IMR-90 (cell line): ENCODE results near the gene AMPD2. TPM values are rescaled to one million over a fixed set of nuclear protein-coding genes. Genes with fewer than 3 reads are reported as not detected.
A peak's percentile ranks its signal among the peaks of the same experiment; 100 is the strongest.

Experiments
- ATAC-seq: fragments of 200-7000 bp; cut with Tn5 transposase; 2 replicates; pipeline ENCODE4 v1.9.1; 2020; ENCODE audit warnings: low read depth, mild to moderate bottlenecking, moderate library complexity
- BruUV-seq: library from RNA; stranded (reverse); fragments of 400-500 nt; replicated peaks from 2 replicates; lab custom pipeline; 2021; lab: Mats Ljungman, UMichigan
- CTCF ChIA-PET: fragments of 300-600 bp; formaldehyde crosslinking; extraction: SDS; loops from one replicate; lab custom pipeline; 2021; ENCODE audit warnings: antibody characterized with exemption; lab: Yijun Ruan, JAX
- POLR2A ChIA-PET: fragments of 300-600 bp; sonication (Branson Sonifier 250); formaldehyde crosslinking; loops from one replicate; lab custom pipeline; 2022; ENCODE audit warnings: antibody characterized with exemption; ENCODE audit not compliant: unreplicated experiment; lab: Charles Lee
- DNase-seq: peaks from one replicate; pipeline ENCODE4 v3.0.0; 2013
- H2AFZ ChIP-seq: replicated peaks from 2 replicates; pipeline ENCODE3; 2013; ENCODE audit warnings: low read length, mild to moderate bottlenecking; ENCODE audit not compliant: poor library complexity
- H2AK5ac ChIP-seq: 2 replicates; pipeline ENCODE4 v1.6.1; 2013; ENCODE audit warnings: low read depth, low read length, inconsistent platforms
- H2AK9ac ChIP-seq: replicated peaks from 2 replicates; pipeline ENCODE3; 2013; ENCODE audit warnings: mild to moderate bottlenecking, low read depth, low read length, moderate library complexity; ENCODE audit not compliant: poor library complexity
- H2BK120ac ChIP-seq: 2 replicates; pipeline ENCODE4 v1.6.1; 2013; ENCODE audit warnings: low read depth, low read length, inconsistent platforms
- H2BK15ac ChIP-seq: 3 replicates; pipeline ENCODE4 v1.6.1; 2013; ENCODE audit warnings: low read depth, low read length, inconsistent platforms
- H2BK20ac ChIP-seq: 2 replicates; pipeline ENCODE4 v1.6.1; 2013; ENCODE audit warnings: low read depth, mild to moderate bottlenecking, inconsistent platforms, low read length, moderate library complexity
- H2BK5ac ChIP-seq: 2 replicates; pipeline ENCODE4 v1.6.1; 2013; ENCODE audit warnings: mild to moderate bottlenecking, low read depth, low read length, inconsistent platforms; ENCODE audit not compliant: poor library complexity, severe bottlenecking
- H3K14ac ChIP-seq: replicated peaks from 2 replicates; pipeline ENCODE4 v1.6.1; 2013; ENCODE audit warnings: low read depth, low read length, inconsistent platforms
- H3K18ac ChIP-seq: 2 replicates; pipeline ENCODE4 v1.6.1; 2013; ENCODE audit warnings: low read depth, low read length, control low read depth
- H3K23ac ChIP-seq: 2 replicates; pipeline ENCODE4 v1.6.1; 2013; ENCODE audit warnings: low read depth, low read length, inconsistent platforms
- H3K27ac ChIP-seq: 2 replicates; pipeline ENCODE4 v1.5.1; 2013; ENCODE audit warnings: mild to moderate bottlenecking, control low read depth, low read length; ENCODE audit not compliant: insufficient read depth
- H3K27me3 ChIP-seq: 2 replicates; pipeline ENCODE4 v1.6.1; 2013; ENCODE audit warnings: low read length; ENCODE audit not compliant: control insufficient read depth, insufficient read depth
- H3K36me3 ChIP-seq: 2 replicates; pipeline ENCODE4 v1.6.1; 2013; ENCODE audit warnings: low read length, mixed read lengths; ENCODE audit not compliant: control insufficient read depth, insufficient read depth
- H3K4ac ChIP-seq: 2 replicates; pipeline ENCODE4 v1.6.1; 2013; ENCODE audit warnings: low read depth, low read length, inconsistent platforms
- H3K4me1 ChIP-seq: 2 replicates; pipeline ENCODE4 v1.6.1; 2013; ENCODE audit warnings: low read length, mixed read lengths; ENCODE audit not compliant: control insufficient read depth, insufficient read depth
- H3K4me2 ChIP-seq: 2 replicates; pipeline ENCODE4 v1.6.1; 2013; ENCODE audit warnings: low read depth, mild to moderate bottlenecking, control low read depth, low read length, moderate library complexity
- H3K4me3 ChIP-seq: 2 replicates; pipeline ENCODE4 v1.5.1; 2013; ENCODE audit warnings: low read depth, mild to moderate bottlenecking, control low read depth, low read length, moderate library complexity; ENCODE audit not compliant: insufficient read depth
- H3K56ac ChIP-seq: 2 replicates; pipeline ENCODE4 v1.6.1; 2013; ENCODE audit warnings: low read length, inconsistent platforms; ENCODE audit not compliant: insufficient read depth; ENCODE audit errors: extremely low read depth
- H3K79me1 ChIP-seq, 2 experiments: 2 replicates each; pipeline ENCODE4 v1.6.1; 2013; ENCODE audit warnings: low read length in 2 of 2, inconsistent platforms in 1 of 2, low read depth in 1 of 2
- H3K9ac ChIP-seq: 2 replicates; pipeline ENCODE4 v1.6.1; 2013; ENCODE audit warnings: low read depth, low read length, control low read depth
- H3K9me1 ChIP-seq: 2 replicates; pipeline ENCODE4 v1.6.1; 2013; ENCODE audit warnings: low read length, inconsistent platforms; ENCODE audit not compliant: insufficient read depth
- H3K9me3 ChIP-seq: 2 replicates; pipeline ENCODE4 v1.6.1; 2013; ENCODE audit warnings: low read length; ENCODE audit not compliant: control insufficient read depth, insufficient read depth
- H4K20me1 ChIP-seq: 2 replicates; pipeline ENCODE4 v1.6.1; 2013; ENCODE audit warnings: low read length, inconsistent platforms; ENCODE audit not compliant: insufficient read depth
- H4K5ac ChIP-seq: 2 replicates; pipeline ENCODE4 v1.6.1; 2013; ENCODE audit warnings: mild to moderate bottlenecking, low read depth, low read length, control low read depth
- H4K8ac ChIP-seq, 2 experiments: 2 replicates each; pipeline ENCODE4 v1.6.1; 2013; ENCODE audit warnings: low read depth in 2 of 2, low read length in 2 of 2, control low read depth in 1 of 2, inconsistent platforms in 1 of 2
- H4K91ac ChIP-seq: 2 replicates; pipeline ENCODE4 v1.6.1; 2013; ENCODE audit warnings: low read depth, low read length, inconsistent platforms; ENCODE audit not compliant: insufficient read depth
- BHLHE40 ChIP-seq: fragments of 150-350 bp; IDR thresholded peaks from 2 replicates; pipeline ENCODE4 v1.6.1; 2016; ENCODE audit warnings: mild to moderate bottlenecking, low read depth, low read length
- CEBPB ChIP-seq: IDR thresholded peaks from 2 replicates; pipeline ENCODE4 v1.6.1; 2012; ENCODE audit warnings: low read depth, low read length, improper control_type of control experiment
- CHD1 ChIP-seq: IDR thresholded peaks from 2 replicates; pipeline ENCODE4 v1.6.1; 2012; ENCODE audit warnings: low read depth, low read length, improper control_type of control experiment
- FOS ChIP-seq: fragments of 150-350 bp; IDR thresholded peaks from 2 replicates; pipeline ENCODE4 v1.6.1; 2016; ENCODE audit warnings: low read depth, low read length
- MAFK ChIP-seq: IDR thresholded peaks from 2 replicates; pipeline ENCODE4 v1.6.1; 2012; ENCODE audit warnings: low read depth, low read length, improper control_type of control experiment
- MAZ ChIP-seq: IDR thresholded peaks from 2 replicates; pipeline ENCODE4 v1.6.1; 2012; ENCODE audit warnings: low read depth, mild to moderate bottlenecking, low read length, improper control_type of control experiment, moderate library complexity, borderline replicate concordance
- NFE2L2 ChIP-seq: fragments of 150-350 bp; IDR thresholded peaks from 2 replicates; pipeline ENCODE4 v1.6.1; 2016; ENCODE audit warnings: low read depth, mild to moderate bottlenecking, low read length
- RAD21 ChIP-seq: IDR thresholded peaks from 2 replicates; pipeline ENCODE4 v1.6.1; 2012; ENCODE audit warnings: low read length, improper control_type of control experiment
- RCOR1 ChIP-seq: IDR thresholded peaks from 2 replicates; pipeline ENCODE4 v1.6.1; 2012; ENCODE audit warnings: mild to moderate bottlenecking, low read length, improper control_type of control experiment; ENCODE audit not compliant: insufficient replicate concordance
- RFX5 ChIP-seq: IDR thresholded peaks from 2 replicates; pipeline ENCODE4 v1.8.0; 2012; ENCODE audit warnings: low read depth, mild to moderate bottlenecking, low read length, moderate library complexity
- SMC3 ChIP-seq: fragments of 150-350 bp; IDR thresholded peaks from 2 replicates; pipeline ENCODE4 v1.6.1; 2016; ENCODE audit warnings: low read depth, mild to moderate bottlenecking, antibody characterized with exemption, low read length, moderate library complexity
- WGBS, 2 experiments: methylation state at CpG; one replicate each; pipeline versions ENCODE4 v1.1.5 to v1.1.7; 2013; ENCODE audit warnings: missing lambda C conversion rate in 2 of 2; ENCODE audit not compliant: insufficient read length in 1 of 2; ENCODE audit errors: extremely low coverage in 2 of 2; 5-methylcytosine and 5-hydroxymethylcytosine counted together
- dilution Hi-C: fragments of 300-500 bp; cut with HindIII; formaldehyde crosslinking; loops from one replicate; pipeline ENCODE4 v1.14.3; 2018; ENCODE audit warnings: low sequenced_read_pairs; ENCODE audit not compliant: unreplicated experiment
- in situ Hi-C: fragments of 300-500 bp; cut with MboI; formaldehyde crosslinking; loops from 3 replicates; pipeline ENCODE4 v1.14.3; 2019; ENCODE audit warnings: low sequenced_read_pairs, inconsistent platforms, mixed read lengths
- intact Hi-C: fragments of 100-400 bp; cut with micrococcal nuclease; formaldehyde crosslinking; loops from 2 replicates; pipeline ENCODE4 v1.10.0; 2022
- polyA plus RNA-seq, 3 experiments: library from polyadenylated mRNA; depleted of rRNA; stranded (reverse); fragments of >200 nt; gene quantifications; 2 replicates each; pipeline ENCODE4 v1.2.3, GENCODE V29; 2012; ENCODE audit warnings: low replicate concordance in 1 of 3
- total RNA-seq: library from RNA; depleted of rRNA; stranded (reverse); fragments of >200 nt; gene quantifications from 2 replicates; pipeline ENCODE4 v1.2.3, GENCODE V29; 2012
- TF ChIP-seq, protein P1 (sequence below): fragments of 150-350 bp; IDR thresholded peaks from 2 replicates; pipeline ENCODE4 v1.6.1; 2017; ENCODE audit warnings: mild to moderate bottlenecking, antibody characterized with exemption, low read length, low read depth
- TF ChIP-seq, protein P2 (sequence below): conservative IDR thresholded peaks from 2 replicates; pipeline ENCODE4 v1.5.1; 2012; ENCODE audit warnings: mild to moderate bottlenecking, low read depth, low read length, improper control_type of control experiment
- TF ChIP-seq, protein P3 (sequence below): fragments of 150-350 bp; IDR thresholded peaks from 2 replicates; pipeline ENCODE4 v1.6.1; 2016; ENCODE audit warnings: low read depth, mild to moderate bottlenecking, low read length, moderate library complexity, borderline replicate concordance

Gene AMPD2
- total and polyA plus RNA-seq, 2 of the 4 experiments (the other 2 are of a cell fraction), result 61.5 to 103 TPM

DNA sequence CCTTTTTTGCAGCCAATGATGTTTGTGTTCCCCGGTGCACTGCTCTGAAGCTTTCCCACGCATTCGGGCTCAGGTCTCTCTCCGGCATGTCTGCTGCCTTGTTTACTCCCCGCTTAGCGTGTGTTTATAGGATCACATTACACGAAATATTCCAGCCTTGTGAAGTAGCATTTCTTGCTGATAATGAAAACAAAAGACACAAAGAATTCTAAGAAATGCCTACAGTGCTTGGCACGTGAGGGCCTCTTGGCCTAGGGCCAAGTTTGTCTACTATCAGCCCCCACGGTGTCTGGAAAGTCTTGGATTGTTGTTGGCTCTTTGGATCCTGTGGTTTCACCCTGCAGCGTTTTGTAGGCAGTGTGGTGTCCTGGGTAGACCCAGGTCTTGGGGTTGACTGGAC lies 25.0 kb downstream of the AMPD2 start:
- WGBS, 2 experiments, result no CpG with 5 or more reads among the region's 10 CpGs
- Histone ChIP-seq H4K5ac (no peak overlapping the region), H3K14ac (0 out of 2 replicates have a peak overlapping the region, but pooled peaks have one; percentile 35), H2BK120ac (peak overlapping the region; percentile 48; the same call in 1 of the 2 replicates), H3K4me2 (peak overlapping the region; percentile 38), H4K91ac (peak overlapping the region; percentile 57; the same call in 1 of the 2 replicates), H4K8ac (peak overlapping the region in 1 of 2 experiments; percentile 32; a peak in 1 of 4 replicates), H3K9me3 (no peaks in the 10 kb centered on the region; the same call in 1 of the 2 replicates), H3K4ac (peak overlapping the region; percentile 65; the same call in 1 of the 2 replicates), H3K79me1 (no peaks in the 10 kb centered on the region), H2BK20ac (peak overlapping the region; percentile 70; the same call in 1 of the 2 replicates), H2AK9ac (no peak overlapping the region), H3K23ac (peak overlapping the region; percentile 60; the same call in 1 of the 2 replicates), H3K9me1 (peaks cover 4% of the 10 kb centered on the region), H3K27me3 (no peaks in the 10 kb centered on the region), H3K9ac (no peak overlapping the region), H3K27ac (peak overlapping the region; percentile 19; the same call in 1 of the 2 replicates), H2BK5ac (no peak overlapping the region), H2AK5ac (peak overlapping the region; percentile 35; the same call in 1 of the 2 replicates), H3K4me3 (no peak overlapping the region), H2BK15ac (no peak overlapping the region), H3K4me1 (peaks cover 11% of the 10 kb centered on the region), H2AFZ (peak overlapping the region; percentile 35), H4K20me1 (no peaks in the 10 kb centered on the region), H3K56ac (no peak overlapping the region), H3K36me3 (no peaks in the 10 kb centered on the region), H3K18ac (peak overlapping the region; percentile 2; the same call in 1 of the 2 replicates)
- POLR2A ChIA-PET, result no interaction called here
- DNase-seq (peak; percentile 81), ATAC-seq (peak; percentile 50)
- dilution Hi-C loops, result no loop called here
- intact Hi-C loops, result loop anchor here (2.0 kb wide), 1 partner anchor 340 kb away; the partner anchor contains the start of gene AHCYL1
- in situ Hi-C loops, result loop anchor here (5.0 to 10.0 kb wide), 3 partner anchors 128 to 338 kb away; partner anchors contain the start of genes AHCYL1 and CSF1
- CTCF ChIA-PET, result interaction anchor here (0.6 to 1.7 kb wide), 5 partner anchors 128 to 389 kb away, joined by 3 to 10 read pairs (median 5); partner anchors contain the start of gene AHCYL1
- BruUV-seq, result no TSS peak
- TF ChIP-seq, protein P1, sequence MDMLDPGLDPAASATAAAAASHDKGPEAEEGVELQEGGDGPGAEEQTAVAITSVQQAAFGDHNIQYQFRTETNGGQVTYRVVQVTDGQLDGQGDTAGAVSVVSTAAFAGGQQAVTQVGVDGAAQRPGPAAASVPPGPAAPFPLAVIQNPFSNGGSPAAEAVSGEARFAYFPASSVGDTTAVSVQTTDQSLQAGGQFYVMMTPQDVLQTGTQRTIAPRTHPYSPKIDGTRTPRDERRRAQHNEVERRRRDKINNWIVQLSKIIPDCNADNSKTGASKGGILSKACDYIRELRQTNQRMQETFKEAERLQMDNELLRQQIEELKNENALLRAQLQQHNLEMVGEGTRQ, result peak; percentile 85
- TF ChIP-seq CHD1, result no peak
- TF ChIP-seq RAD21, result no peak
- no peak for TF ChIP-seq CEBPB
- TF ChIP-seq RFX5, result no peak
- TF ChIP-seq MAZ, result no peak
- TF ChIP-seq, protein P2, sequence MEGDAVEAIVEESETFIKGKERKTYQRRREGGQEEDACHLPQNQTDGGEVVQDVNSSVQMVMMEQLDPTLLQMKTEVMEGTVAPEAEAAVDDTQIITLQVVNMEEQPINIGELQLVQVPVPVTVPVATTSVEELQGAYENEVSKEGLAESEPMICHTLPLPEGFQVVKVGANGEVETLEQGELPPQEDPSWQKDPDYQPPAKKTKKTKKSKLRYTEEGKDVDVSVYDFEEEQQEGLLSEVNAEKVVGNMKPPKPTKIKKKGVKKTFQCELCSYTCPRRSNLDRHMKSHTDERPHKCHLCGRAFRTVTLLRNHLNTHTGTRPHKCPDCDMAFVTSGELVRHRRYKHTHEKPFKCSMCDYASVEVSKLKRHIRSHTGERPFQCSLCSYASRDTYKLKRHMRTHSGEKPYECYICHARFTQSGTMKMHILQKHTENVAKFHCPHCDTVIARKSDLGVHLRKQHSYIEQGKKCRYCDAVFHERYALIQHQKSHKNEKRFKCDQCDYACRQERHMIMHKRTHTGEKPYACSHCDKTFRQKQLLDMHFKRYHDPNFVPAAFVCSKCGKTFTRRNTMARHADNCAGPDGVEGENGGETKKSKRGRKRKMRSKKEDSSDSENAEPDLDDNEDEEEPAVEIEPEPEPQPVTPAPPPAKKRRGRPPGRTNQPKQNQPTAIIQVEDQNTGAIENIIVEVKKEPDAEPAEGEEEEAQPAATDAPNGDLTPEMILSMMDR, result no peak
- TF ChIP-seq MAFK, result no peak
- TF ChIP-seq SMC3, result no peak
- peak; percentile 9; the same call in 1 of the 2 replicates for TF ChIP-seq FOS
- TF ChIP-seq NFE2L2, result no peak; the same call in 1 of the 2 replicates
- no peak for TF ChIP-seq RCOR1
- peak; percentile 99 for TF ChIP-seq BHLHE40
- TF ChIP-seq, protein P3, sequence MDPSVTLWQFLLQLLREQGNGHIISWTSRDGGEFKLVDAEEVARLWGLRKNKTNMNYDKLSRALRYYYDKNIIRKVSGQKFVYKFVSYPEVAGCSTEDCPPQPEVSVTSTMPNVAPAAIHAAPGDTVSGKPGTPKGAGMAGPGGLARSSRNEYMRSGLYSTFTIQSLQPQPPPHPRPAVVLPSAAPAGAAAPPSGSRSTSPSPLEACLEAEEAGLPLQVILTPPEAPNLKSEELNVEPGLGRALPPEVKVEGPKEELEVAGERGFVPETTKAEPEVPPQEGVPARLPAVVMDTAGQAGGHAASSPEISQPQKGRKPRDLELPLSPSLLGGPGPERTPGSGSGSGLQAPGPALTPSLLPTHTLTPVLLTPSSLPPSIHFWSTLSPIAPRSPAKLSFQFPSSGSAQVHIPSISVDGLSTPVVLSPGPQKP, result no peak
